GM18873 (cell line): Measurements from ENCODE around the gene PSAPL1.

Source experiments
- ATAC-seq: cut with Tn5 transposase; IDR thresholded peaks from one replicate; pipeline ENCODE4 v1.9.1; 2021; ENCODE audit warnings: mild to moderate bottlenecking, moderate library complexity, moderate number of reproducible peaks; ENCODE audit not compliant: unreplicated experiment, low FRiP score

The PSAPL1 gene

GRCh38 chr4:7421356-7422150, 13.2 kb downstream of the PSAPL1 start:
- no peak for ATAC-seq

- ATAC-seq: no peak
These were observed 14.1 kb downstream of the PSAPL1 start for GRCh38 chr4:7420661-7421040.

GRCh38 chr4:7419961-7420660, 14.6 kb downstream of the PSAPL1 start:
- no peak for ATAC-seq

- ATAC-seq: no peak
These were observed 16.4 kb downstream of the PSAPL1 start for GRCh38 chr4:7418131-7418943.

- ATAC-seq: no peak
These were observed 17.1 kb downstream of the PSAPL1 start for GRCh38 chr4:7417639-7418038.

GRCh38 chr4:7416745-7417432, 17.8 kb downstream of the PSAPL1 start:
- ATAC-seq: no peak

GRCh38 chr4:7415927-7416686, 18.6 kb downstream of the PSAPL1 start:
- no peak for ATAC-seq

- ATAC-seq: no peak
These were observed 19.8 kb downstream of the PSAPL1 start for GRCh38 chr4:7414736-7415510.

GRCh38 chr4:7414046-7414445, 20.7 kb downstream of the PSAPL1 start:
- no peak for ATAC-seq

GRCh38 chr4:7412554-7412912, 22.2 kb downstream of the PSAPL1 start:
- no peak for ATAC-seq

GRCh38 chr4:7411896-7412553, 22.7 kb downstream of the PSAPL1 start:
- ATAC-seq: no peak

- no peak for ATAC-seq
These were observed 23.2 kb downstream of the PSAPL1 start for GRCh38 chr4:7411491-7411890.

GRCh38 chr4:7410446-7410845, 24.3 kb downstream of the PSAPL1 start:
- ATAC-seq: no peak

GRCh38 chr4:7408166-7408565, 26.6 kb downstream of the PSAPL1 start:
- ATAC-seq: no peak

GRCh38 chr4:7403001-7403400, 31.7 kb downstream of the PSAPL1 start:
- ATAC-seq: no peak

- no peak for ATAC-seq
These were observed 32.2 kb downstream of the PSAPL1 start for GRCh38 chr4:7402526-7402925.

GRCh38 chr4:7400671-7401298, 33.9 kb downstream of the PSAPL1 start:
- no peak for ATAC-seq
